Type B pancreatic cell (in vitro differentiated cells): ENCODE data around the gene SLC35E2B. TPM values are rescaled to one million over a fixed set of nuclear protein-coding genes. Genes with fewer than 3 reads are reported as not detected.
"Not testable (repeated sequence)": the region's sequence is repeated elsewhere in the genome, so short reads cannot be mapped to it uniquely, and the experiment has no call there.

Experiments used
- DNase-seq: peaks from one replicate; pipeline ENCODE4 v3.0.0; 2021; ENCODE audit warnings: mixed read lengths; ENCODE audit not compliant: unreplicated experiment; ENCODE audit errors: extremely low spot score
- H3K27ac Mint-ChIP-seq: 2 replicates; pipeline ENCODE4 v1.8.0; 2021; ENCODE audit warnings: mild to moderate bottlenecking, mixed read lengths
- H3K27me3 Mint-ChIP-seq: 2 replicates; pipeline ENCODE4 v1.8.0; 2021; ENCODE audit warnings: mixed read lengths
- H3K36me3 Mint-ChIP-seq: 2 replicates; pipeline ENCODE4 v1.8.0; 2021; ENCODE audit warnings: mixed read lengths
- H3K4me1 Mint-ChIP-seq: one replicate; pipeline ENCODE4 v1.8.0; 2021; ENCODE audit warnings: mixed read lengths; ENCODE audit not compliant: unreplicated experiment
- H3K4me3 Mint-ChIP-seq: 2 replicates; pipeline ENCODE4 v1.8.0; 2021; ENCODE audit warnings: mild to moderate bottlenecking, mixed read lengths
- H3K9me3 Mint-ChIP-seq: 2 replicates; pipeline ENCODE4 v1.8.0; 2021; ENCODE audit warnings: mixed read lengths
- total RNA-seq: library from RNA; stranded (reverse); gene quantifications from 2 replicates; pipeline ENCODE4 v1.2.1, GENCODE V29; 2021; ENCODE audit warnings: low replicate concordance
- TF ChIP-seq, protein P1 (sequence below): fragments of 200-600 bp; sonication (generic); conservative IDR thresholded peaks from 2 replicates; pipeline ENCODE4 v1.5.0; 2021; ENCODE audit warnings: antibody characterized with exemption, mild to moderate bottlenecking

Gene SLC35E2B
- total RNA-seq, 1 donor from 2014 or later, result 116 TPM

DNA sequence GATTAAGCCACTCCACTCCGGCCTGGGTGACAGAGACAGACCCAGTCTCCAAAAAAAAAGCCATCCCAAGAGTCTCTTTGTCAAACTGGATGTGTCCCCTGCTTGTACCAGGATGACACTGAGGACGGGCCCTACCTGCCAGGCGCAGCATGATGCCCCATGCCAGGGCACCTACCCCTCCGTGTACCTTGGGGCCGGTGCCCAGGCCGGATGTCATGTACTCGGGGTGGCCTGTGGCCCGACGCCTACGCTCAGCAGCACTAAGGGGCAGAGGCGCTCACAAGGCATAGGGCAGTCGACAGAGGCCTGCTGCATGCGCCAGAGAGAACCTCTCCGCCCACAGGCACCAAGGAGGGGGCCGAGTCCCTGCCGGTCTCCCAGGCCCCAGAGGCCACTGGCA, 53.2 kb downstream of the SLC35E2B start:
- H3K9me3 Mint-ChIP-seq, result not testable (repeated sequence)

DNA sequence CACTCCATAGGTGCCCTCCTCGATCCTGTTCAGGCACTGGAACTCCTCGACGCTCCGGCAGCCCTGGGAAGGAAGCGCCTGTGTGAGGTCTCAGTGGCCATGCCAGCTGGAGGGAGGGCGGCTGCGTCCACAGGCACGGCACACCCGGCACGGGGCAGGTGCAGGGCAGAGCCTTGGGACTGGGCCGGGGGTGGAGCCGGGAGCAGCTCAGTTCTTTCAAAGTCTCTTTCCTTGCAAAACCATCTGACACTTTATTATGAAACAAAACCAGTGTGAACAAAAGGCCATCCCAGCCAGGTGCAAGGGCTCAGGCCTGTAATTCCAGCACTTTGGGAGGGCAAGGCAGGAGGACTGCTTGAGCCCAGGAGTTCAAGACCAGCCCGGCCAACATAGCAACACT, 54.1 kb downstream of the SLC35E2B start:
- not testable (repeated sequence) for H3K36me3 Mint-ChIP-seq, H3K4me3 Mint-ChIP-seq, H3K4me1 Mint-ChIP-seq, DNase-seq, H3K9me3 Mint-ChIP-seq, H3K27me3 Mint-ChIP-seq, H3K27ac Mint-ChIP-seq

More for the DNA sequence above, 53.2 kb downstream of the SLC35E2B start:
- not testable (repeated sequence) for H3K27me3 Mint-ChIP-seq, H3K36me3 Mint-ChIP-seq, H3K4me1 Mint-ChIP-seq, DNase-seq, H3K4me3 Mint-ChIP-seq, H3K27ac Mint-ChIP-seq

DNA sequence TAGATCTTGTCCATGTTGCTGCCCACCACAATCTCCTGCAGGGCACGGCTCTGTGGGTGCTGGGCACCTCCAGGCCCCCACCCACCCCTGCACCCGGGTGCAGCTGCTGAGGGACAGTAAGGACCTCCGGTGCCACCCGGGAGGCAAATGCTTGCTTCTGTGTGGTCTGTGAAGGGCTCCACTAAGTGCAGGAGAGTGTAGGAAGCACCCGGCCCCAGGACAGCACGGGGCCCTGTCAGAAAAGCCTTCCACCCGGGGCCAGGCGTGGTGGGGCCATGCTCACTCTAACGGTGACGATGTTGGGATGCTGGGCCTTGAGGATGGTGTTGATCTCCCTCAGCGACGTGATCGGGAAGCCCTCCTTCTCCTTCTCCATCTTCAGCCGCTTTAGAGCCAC, 55.1 kb downstream of the SLC35E2B start:
- H3K4me3 Mint-ChIP-seq, H3K9me3 Mint-ChIP-seq, H3K27me3 Mint-ChIP-seq, H3K4me1 Mint-ChIP-seq, DNase-seq, H3K36me3 Mint-ChIP-seq, H3K27ac Mint-ChIP-seq: not testable (repeated sequence)

DNA sequence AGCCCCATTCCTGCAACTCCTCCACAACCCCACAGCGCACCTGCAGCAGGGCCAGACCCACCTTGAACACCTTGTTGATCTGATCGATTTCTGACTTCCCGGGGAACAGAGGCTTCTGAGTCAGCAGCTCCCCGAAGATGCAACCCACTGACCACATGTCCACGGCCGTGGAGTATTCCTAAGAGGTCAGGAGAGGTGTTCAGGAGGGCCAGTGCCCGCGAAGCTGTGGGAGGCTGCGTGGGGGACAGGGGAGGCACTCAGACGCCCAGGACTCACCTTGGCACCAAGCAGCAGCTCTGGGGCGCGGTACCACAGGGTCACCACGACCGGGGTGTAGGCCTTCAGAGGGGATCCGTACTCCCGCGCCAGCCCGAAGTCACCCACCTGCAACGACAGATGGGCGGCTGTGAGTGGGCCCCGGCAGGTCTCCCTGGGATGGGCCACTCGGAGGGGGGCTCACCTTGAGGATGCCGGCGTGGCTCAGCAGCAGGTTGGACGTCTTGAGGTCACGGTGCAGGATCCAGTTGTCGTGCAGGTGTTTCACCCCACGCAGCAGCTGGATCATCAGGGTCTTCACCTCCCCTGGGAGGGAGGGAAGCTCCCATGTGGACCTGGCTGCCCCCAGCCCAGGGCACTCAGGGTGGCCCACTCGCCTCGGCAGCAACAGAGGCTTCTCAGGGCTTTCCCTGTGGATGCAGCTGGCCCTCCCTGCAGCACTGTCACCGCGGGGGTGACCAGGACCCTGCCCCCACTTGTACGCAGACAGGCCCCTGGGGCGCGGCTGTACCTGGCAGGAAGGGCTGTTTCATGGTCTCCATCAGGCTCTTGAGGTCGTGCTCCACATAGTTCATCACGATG, 55.7 kb downstream of the SLC35E2B start:
- not testable (repeated sequence) for H3K4me1 Mint-ChIP-seq, H3K4me3 Mint-ChIP-seq, H3K27ac Mint-ChIP-seq, DNase-seq, H3K36me3 Mint-ChIP-seq, H3K9me3 Mint-ChIP-seq, H3K27me3 Mint-ChIP-seq

DNA sequence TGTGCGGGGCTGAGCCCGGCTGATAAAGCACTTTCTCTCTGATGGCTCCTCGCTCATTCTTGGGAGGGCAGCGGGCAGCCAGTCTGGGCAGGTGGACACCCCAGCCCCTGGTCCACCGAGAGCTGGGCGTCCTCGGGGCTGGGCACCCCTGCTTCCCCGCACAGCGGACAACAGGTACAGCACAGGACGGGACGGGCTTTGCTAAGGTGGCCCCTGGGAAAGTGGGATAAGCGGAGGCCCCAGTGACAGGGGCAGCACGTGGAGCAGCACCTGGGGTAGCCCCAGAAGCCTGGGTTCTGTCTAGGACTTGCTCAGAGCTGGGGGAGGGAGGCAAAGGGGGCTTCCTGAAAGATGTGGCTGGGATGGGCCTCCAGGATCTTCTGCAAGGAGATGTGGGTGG, 58.0 kb downstream of the SLC35E2B start:
- not testable (repeated sequence) for H3K4me1 Mint-ChIP-seq, H3K9me3 Mint-ChIP-seq, H3K27ac Mint-ChIP-seq, DNase-seq, H3K27me3 Mint-ChIP-seq, H3K4me3 Mint-ChIP-seq, H3K36me3 Mint-ChIP-seq

DNA sequence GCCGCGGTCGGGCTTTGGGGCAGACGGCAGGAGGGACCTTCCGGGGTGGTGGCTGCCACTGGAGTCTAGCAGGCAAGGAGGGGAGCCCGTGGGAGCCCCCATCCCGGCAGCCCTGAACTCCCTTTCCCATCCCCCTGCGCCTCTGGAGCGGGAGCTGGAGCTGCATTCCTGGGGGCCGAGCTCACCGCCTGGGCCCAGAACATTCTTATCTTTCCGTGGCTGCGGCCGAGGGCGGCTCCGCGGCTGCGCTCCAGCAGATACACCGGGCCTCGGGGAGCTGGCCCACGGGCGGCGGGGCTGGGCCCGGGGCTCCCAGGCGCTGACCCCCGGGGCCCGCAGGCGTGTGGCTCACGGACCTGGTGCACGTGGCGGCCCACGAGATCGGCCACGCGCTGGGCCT, 59.2 kb downstream of the SLC35E2B start:
- not testable (repeated sequence) for H3K9me3 Mint-ChIP-seq, DNase-seq, H3K36me3 Mint-ChIP-seq, H3K4me3 Mint-ChIP-seq, H3K4me1 Mint-ChIP-seq, H3K27ac Mint-ChIP-seq, H3K27me3 Mint-ChIP-seq

DNA sequence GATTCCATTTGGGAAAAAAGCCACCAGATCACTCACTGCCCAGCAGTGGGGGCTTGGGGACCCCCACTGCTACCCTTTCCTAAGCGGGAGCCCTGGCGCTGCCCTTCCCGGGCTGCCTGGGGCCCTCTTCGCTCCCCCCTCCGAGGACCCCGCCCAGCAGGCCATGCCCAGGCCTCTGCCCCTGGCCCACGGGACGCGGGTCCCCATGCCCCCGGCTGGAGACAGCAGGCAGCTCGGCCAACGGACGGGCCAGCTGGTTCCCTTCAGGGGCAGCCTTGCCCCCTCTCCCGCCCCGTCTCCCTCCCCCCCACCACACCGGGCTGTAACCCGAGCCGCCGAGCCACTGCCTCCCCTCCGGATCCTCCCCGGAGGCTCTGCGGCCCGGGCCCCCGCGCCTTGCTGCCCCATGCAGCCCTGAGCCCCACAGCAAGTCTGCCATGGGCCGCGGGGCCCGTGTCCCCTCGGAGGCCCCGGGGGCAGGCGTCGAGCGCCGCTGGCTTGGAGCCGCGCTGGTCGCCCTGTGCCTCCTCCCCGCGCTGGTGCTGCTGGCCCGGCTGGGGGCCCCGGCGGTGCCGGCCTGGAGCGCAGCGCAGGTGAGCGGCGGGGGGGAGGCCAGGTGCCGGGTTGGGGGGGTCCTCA, 60.7 kb downstream of the SLC35E2B start, which contains the start of gene MMP23B:
MMP23B (plus strand) TSS at position 392 of the 639 bp plus-strand sequence; CDS start at position 438, 46 bp downstream.
- Mint-ChIP-seq H3K27me3 (peaks cover 6% of the 10 kb centered on the region), H3K27ac (no peak within 1 kb of the TSS), H3K9me3 (no peaks in the 10 kb centered on the region), H3K4me3 (no peak within 1 kb of the TSS), H3K36me3 (no peaks in the 10 kb centered on the region), H3K4me1 (no peaks in the 10 kb centered on the region)
- TF ChIP-seq, protein P1, sequence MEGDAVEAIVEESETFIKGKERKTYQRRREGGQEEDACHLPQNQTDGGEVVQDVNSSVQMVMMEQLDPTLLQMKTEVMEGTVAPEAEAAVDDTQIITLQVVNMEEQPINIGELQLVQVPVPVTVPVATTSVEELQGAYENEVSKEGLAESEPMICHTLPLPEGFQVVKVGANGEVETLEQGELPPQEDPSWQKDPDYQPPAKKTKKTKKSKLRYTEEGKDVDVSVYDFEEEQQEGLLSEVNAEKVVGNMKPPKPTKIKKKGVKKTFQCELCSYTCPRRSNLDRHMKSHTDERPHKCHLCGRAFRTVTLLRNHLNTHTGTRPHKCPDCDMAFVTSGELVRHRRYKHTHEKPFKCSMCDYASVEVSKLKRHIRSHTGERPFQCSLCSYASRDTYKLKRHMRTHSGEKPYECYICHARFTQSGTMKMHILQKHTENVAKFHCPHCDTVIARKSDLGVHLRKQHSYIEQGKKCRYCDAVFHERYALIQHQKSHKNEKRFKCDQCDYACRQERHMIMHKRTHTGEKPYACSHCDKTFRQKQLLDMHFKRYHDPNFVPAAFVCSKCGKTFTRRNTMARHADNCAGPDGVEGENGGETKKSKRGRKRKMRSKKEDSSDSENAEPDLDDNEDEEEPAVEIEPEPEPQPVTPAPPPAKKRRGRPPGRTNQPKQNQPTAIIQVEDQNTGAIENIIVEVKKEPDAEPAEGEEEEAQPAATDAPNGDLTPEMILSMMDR, result no peak
- DNase-seq, result no peak

DNA sequence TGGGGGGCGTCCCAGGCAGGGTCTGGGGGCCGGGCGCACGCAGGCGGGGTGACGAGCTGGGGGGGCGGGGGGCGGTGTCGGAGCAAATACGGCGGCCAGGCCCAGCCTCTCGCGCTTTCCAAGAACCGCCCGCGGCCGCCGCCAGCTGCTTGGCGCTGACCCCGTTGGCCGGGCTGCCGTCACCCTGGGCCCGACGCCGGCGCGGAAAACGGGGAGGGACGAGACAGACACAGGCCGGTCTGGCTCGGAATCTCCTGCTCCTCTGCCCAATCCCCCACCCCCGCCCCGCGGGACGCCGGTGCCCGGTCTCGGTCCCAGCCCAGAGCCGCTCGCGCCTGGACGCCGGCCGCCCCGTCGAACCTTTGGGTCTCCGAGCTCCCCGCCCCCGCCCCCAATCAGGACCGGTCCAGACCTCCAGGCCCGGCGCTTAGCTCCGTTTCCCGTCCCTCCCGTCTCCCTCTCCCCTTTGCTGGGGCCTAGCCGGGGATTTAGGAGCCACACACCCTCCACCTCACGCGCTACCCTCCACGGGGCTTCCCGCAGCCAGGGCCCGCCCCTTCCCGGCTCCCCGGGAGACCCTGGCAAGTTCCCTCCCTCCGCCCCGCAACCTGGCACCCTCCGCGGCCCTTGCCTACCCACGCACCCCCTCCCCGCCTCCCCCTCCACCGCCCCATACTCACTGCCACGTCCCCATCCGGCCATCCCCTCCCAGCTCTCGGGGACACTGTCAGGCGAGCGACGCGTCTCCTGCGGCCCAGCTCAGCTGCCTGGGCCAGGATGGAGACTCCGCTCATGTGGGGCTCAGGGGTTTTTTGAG, 61.4 kb downstream of the SLC35E2B start:
- Mint-ChIP-seq H3K27ac (no peak overlapping the region), H3K4me1 (no peaks in the 10 kb centered on the region), H3K9me3 (no peaks in the 10 kb centered on the region), H3K27me3 (peaks cover 6% of the 10 kb centered on the region), H3K36me3 (no peaks in the 10 kb centered on the region), H3K4me3 (no peak overlapping the region)
- TF ChIP-seq, protein P1, result no peak
- DNase-seq, result no peak
